Measurements from ENCODE around the gene PMPCA. TPM values are rescaled to one million over a fixed set of nuclear protein-coding genes. Genes with fewer than 3 reads are reported as not detected.

Gene PMPCA
- total and polyA plus RNA-seq, 2 of the 13 experiments (the other 11 are each of a cell fraction or from before 2014, with no cell fraction given): 70.2 to 88.4 TPM

DNA sequence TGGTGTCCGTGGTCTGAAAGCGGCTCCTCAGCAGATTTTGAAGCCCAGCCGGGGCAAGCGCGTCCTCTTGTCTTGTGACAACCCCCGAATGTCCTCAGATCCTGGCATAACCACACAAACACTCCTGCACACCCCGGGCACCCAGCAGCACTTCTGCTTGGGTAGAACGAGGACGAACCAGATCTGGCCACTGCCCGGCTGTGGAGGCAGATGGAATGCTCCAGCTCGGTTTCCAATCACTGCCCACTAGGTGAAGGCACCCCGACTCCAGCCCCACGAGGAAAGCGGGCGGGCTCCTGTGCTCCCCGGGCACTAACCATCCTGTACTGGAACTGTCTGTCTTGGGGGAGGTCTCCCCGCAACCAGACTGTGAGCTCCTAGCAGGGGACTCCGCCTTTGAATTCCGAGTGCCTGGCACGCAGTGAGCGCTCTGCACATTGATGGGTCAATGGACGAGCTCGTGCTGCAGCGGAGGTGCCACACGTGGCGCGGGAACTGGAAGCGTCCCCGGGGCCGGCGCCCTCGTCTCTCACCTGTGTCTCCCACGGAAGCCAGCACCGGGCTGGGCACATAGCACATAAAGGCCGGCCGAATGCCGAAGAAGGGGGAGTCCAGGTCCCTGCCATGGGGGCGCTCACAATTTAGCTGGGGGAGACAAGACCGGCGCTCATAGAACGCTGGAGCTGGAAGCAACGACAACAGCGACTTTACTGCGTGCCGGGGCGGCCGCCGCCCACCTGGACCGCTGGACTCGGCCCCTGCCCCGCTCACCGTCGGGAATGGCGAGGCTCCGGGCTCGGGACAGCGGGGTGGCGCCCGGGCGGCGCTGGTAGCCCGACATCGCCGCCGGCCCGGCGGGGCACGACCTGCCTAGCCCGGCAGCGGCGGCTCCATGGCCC, 652 bp upstream of the PMPCA start:
- POLR2A ChIA-PET: interaction anchor here (0.7 to 2.4 kb wide), 7 partner anchors 9 to 74 kb away, joined by 3 to 16 read pairs (median 3); partner anchors contain the start of genes CARD9 and DNLZ
- DNase-seq (ENCODE audit: low spot score) (peak; percentile 30), FAIRE-seq (no peak), ATAC-seq (peak; percentile 55)
- Histone ChIP-seq H4K20me1 (ENCODE audit: insufficient read depth, low read length) (peaks cover 8% of the 10 kb centered on the region), H3K27me3 (ENCODE audit: control insufficient read depth in 1 of 2, insufficient read depth in 2 of 2, low read length in 2 of 2) (no peaks in the 10 kb centered on the region; a peak in 1 of 5 replicates), H3K4me2 (ENCODE audit: low read depth, low read length) (peak overlapping the region; percentile 95), H3K79me2 (ENCODE audit: insufficient read depth, low read length) (peaks cover 49% of the 10 kb centered on the region), H3K9me3 (ENCODE audit: low read length) (no peaks in the 10 kb centered on the region), H3K9ac (ENCODE audit: insufficient read depth, low read depth, low read length) (peak overlapping the region; percentile 90), H3K4me3 (replicated peaks in 1 of 3; ENCODE audit: insufficient read depth in 1 of 3, low read depth in 2 of 3, low read length in 3 of 3) (peak overlapping the region; percentile 70 to 99 (median 89)), H2AFZ (ENCODE audit: low read length) (no peak overlapping the region), H3K36me3 (replicated peaks in 1 of 2; ENCODE audit: control insufficient read depth in 1 of 2, insufficient read depth in 2 of 2, low read length in 2 of 2) (peaks cover 21 to 48% of the 10 kb centered on the region in 2 experiments), H3K27ac (ENCODE audit: extremely low read length, insufficient read depth, low read length) (peak overlapping the region; percentile 75), H3K4me1 (ENCODE audit: insufficient read depth, low read length) (peaks cover 36% of the 10 kb centered on the region)
- WGBS (ENCODE audit: low lambda C conversion rate): 58% methylated on average over 10 of the region's 71 CpGs
- TSS peak; percentile 65 for BruUV-seq (replicated peaks)
- intact Hi-C loops (cut with micrococcal nuclease; ENCODE audit: unreplicated experiment): no loop called here
- in situ Hi-C loops (cut with HindIII; ENCODE audit: extremely low pct_ligation_motif_present, low pct_unique_long_range_greater_than_20kb): no loop called here
- CTCF ChIA-PET (ENCODE audit: low intra/inter-chr PET ratio, low total read pairs): no interaction called here
- TF ChIP-seq ZKSCAN5 (CRISPR knock-in tag; IDR thresholded peaks at IDR 0.05): no peak
- no peak for TF ChIP-seq SOX6 (IDR thresholded peaks at IDR 0.05)
- no peak for TF ChIP-seq SOX6 (CRISPR knock-in tag; IDR thresholded peaks at IDR 0.05)
- TF ChIP-seq SAP130 (CRISPR knock-in tag; IDR thresholded peaks at IDR 0.05; ENCODE audit: low read depth): peak; percentile 43; the same call in 1 of the 2 replicates
- TF ChIP-seq NFYB (CRISPR knock-in tag; IDR thresholded peaks at IDR 0.05): 0 out of 2 replicates have a peak, but pooled peaks have one; percentile 13
- TF ChIP-seq CHCHD3 (CRISPR knock-in tag; IDR thresholded peaks at IDR 0.05): 0 out of 2 replicates have a peak, but pooled peaks have one; percentile 40
- TF ChIP-seq MEIS1 (CRISPR knock-in tag; IDR thresholded peaks at IDR 0.05; ENCODE audit: borderline replicate concordance): 0 out of 2 replicates have a peak, but pooled peaks have one; percentile 43
- 0 out of 2 replicates have a peak, but pooled peaks have one; percentile 69 for TF ChIP-seq GTF3A (CRISPR knock-in tag; conservative IDR thresholded peaks at IDR 0.05)
- peak; percentile 92 for TF ChIP-seq ZNF552 (CRISPR knock-in tag; IDR thresholded peaks at IDR 0.05; ENCODE audit: borderline replicate concordance)
- peak; percentile 59; the same call in 1 of the 2 replicates for TF ChIP-seq ZNF543 (CRISPR knock-in tag; IDR thresholded peaks at IDR 0.05)
- TF ChIP-seq SRY (CRISPR knock-in tag; IDR thresholded peaks at IDR 0.05): no peak; the same call in 1 of the 2 replicates
- no peak for TF ChIP-seq HMGA1 (CRISPR knock-in tag; conservative IDR thresholded peaks at IDR 0.05)
- TF ChIP-seq JARID2 (CRISPR knock-in tag; IDR thresholded peaks at IDR 0.05; ENCODE audit: insufficient replicate concordance): no peak
- TF ChIP-seq, protein P1, sequence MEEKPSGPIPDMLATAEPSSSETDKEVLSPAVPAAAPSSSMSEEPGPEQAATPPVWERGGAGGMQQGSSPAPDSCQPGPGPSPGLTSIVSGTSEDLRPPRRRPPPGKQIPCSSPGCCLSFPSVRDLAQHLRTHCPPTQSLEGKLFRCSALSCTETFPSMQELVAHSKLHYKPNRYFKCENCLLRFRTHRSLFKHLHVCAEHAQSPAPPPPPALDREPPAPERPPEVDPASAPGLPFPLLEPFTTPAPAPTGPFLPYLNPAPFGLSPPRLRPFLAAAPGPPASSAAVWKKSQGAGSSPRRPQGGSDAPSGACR (CRISPR knock-in tag; IDR thresholded peaks at IDR 0.05): no peak
- TF ChIP-seq ZNF737 (CRISPR knock-in tag; IDR thresholded peaks at IDR 0.05; ENCODE audit: borderline replicate concordance): peak; percentile 46; the same call in 1 of the 2 replicates
- no peak for TF ChIP-seq SALL2 (CRISPR knock-in tag; IDR thresholded peaks at IDR 0.05)
- TF ChIP-seq NR2C2 (CRISPR knock-in tag; IDR thresholded peaks at IDR 0.05; ENCODE audit: borderline replicate concordance): no peak
- no peak for TF ChIP-seq ARHGAP35 (CRISPR knock-in tag; IDR thresholded peaks at IDR 0.05; ENCODE audit: borderline replicate concordance)
- TF ChIP-seq, protein P2, sequence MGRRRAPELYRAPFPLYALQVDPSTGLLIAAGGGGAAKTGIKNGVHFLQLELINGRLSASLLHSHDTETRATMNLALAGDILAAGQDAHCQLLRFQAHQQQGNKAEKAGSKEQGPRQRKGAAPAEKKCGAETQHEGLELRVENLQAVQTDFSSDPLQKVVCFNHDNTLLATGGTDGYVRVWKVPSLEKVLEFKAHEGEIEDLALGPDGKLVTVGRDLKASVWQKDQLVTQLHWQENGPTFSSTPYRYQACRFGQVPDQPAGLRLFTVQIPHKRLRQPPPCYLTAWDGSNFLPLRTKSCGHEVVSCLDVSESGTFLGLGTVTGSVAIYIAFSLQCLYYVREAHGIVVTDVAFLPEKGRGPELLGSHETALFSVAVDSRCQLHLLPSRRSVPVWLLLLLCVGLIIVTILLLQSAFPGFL (CRISPR knock-in tag; IDR thresholded peaks at IDR 0.05): no peak
- TF ChIP-seq HOXA3 (CRISPR knock-in tag; IDR thresholded peaks at IDR 0.05): peak; percentile 41
- TF ChIP-seq SMAD9 (CRISPR knock-in tag; IDR thresholded peaks at IDR 0.05): no peak
- TF ChIP-seq SATB2 (CRISPR knock-in tag; IDR thresholded peaks at IDR 0.05): peak; percentile 85; the same call in 1 of the 2 replicates

Measured in HepG2 (cell line).